NCI-H146 treated with DMSO at 0.1 percent for 48 hours (cell line): ENCODE data around the gene PATE1.

Experiments used
- DNase-seq: peaks from one replicate; lab custom pipeline; 2025; ENCODE audit not compliant: unreplicated experiment; lab: John Stamatoyannopoulos, UW

Gene PATE1

DNA sequence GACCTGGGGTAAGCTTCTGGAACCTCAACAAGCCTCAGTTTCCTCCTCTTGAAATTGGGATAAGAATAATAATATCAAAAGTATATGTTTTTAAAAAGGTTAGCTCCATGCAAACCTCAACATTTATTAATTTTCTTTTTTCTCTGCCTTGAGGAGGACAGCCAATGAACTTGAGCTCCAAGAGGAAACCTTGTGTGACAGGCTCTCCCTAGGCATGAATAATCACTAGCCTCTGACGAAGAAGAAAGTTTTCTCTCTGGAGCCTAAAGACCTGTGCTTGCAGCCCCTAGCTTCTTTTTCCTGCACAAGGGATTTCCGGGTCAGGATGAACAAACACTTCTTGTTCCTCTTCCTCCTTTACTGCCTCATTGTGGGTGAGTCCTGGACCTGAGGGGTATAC, 41.7 kb downstream of the PATE1 start, which contains the start of gene PATE3:
TSS of gene PATE3 (plus strand) at position 301 of the 400 bp plus-strand sequence. CDS start at position 326, 25 bp downstream.
- DNase-seq = no peak

DNA sequence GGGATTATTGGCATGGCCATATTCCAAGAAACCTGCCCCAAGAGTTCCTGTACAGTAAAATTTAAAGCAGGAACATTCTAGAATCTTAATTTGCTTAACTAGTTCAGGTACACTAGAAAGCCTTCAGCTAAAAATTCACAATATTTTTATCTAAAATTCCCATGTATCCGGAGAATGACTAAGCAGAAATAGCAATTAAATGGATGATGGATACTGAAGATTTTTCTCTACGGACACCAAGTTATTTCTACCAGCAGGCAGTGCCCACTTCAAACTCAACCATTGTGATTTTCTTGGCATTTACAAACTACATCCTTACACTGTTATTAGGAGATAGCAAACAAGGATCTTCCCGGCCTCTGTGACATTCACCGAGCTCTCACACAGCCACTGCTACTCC, 44.7 kb downstream of the PATE1 start:
- DNase-seq = no peak

DNA sequence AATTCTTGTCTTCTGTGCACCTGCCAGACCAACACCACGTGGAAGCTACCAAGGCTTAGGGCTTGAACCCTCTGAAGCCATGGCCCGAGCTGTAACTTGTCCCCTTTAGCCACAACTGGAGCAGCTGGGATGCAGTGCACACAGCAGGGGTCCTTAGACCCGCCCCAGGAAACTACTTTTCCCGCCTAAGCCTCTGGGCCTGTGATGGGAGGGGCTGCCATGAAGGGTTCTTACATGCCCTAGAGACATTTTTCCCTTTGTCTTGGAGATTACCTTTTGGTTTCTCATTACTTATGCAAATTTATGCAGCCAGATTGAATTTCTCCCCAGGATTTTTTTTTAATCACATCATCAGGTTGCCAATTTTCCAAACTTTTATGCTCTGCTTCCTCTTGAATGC, 51.6 kb downstream of the PATE1 start:
- no peak for DNase-seq
